ENCODE measurements around the gene ZSCAN2.
A peak's percentile ranks its signal among the peaks of the same experiment; 100 is the strongest.

DNA sequence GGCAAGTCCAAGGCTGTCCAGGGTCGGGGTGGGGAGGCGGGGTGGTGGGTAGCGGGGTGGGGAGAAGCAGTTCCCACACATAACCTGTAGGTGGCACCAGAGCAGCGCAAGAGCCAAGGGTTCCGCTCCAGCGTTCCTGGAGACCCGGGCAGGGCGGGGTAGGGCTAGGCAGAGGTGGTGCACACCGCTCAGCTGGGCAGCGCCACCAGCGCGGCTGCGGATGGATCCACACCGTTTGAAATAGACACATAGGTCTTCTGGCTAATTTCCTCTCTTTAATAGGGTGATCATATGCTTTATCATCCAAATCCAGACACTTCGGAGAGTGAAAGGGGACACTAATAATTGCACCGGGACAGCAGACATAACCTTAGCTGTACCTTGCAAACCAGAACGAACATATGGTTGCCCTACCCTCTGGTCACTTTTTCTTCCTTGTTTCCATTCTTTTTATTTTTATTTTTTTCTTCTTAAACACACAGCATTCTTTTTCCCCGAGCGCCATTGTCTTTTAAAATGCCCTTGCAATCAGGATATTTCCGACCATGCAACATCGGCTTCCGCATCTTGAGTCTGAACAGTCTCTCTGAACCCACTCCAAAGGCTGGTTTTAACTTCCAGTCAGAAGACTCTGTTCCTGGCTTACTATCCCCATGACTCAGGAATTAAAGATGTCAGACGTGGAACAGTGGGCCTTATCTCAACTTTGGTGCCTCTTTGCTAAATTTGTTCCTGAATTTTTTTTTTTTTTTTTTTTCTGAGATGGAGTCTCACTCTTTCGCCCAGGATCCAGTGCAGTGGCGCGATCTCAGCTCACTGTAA, 12.5 kb upstream of the ZSCAN2 start:
- TF ChIP-seq, protein P1, sequence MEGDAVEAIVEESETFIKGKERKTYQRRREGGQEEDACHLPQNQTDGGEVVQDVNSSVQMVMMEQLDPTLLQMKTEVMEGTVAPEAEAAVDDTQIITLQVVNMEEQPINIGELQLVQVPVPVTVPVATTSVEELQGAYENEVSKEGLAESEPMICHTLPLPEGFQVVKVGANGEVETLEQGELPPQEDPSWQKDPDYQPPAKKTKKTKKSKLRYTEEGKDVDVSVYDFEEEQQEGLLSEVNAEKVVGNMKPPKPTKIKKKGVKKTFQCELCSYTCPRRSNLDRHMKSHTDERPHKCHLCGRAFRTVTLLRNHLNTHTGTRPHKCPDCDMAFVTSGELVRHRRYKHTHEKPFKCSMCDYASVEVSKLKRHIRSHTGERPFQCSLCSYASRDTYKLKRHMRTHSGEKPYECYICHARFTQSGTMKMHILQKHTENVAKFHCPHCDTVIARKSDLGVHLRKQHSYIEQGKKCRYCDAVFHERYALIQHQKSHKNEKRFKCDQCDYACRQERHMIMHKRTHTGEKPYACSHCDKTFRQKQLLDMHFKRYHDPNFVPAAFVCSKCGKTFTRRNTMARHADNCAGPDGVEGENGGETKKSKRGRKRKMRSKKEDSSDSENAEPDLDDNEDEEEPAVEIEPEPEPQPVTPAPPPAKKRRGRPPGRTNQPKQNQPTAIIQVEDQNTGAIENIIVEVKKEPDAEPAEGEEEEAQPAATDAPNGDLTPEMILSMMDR (IDR thresholded peaks at IDR 0.05), result peak; percentile 14 to 96
- no peak for TF ChIP-seq POLR2A (IDR thresholded peaks at IDR 0.05)

All from suprapubic skin (tissue), 3 donors.